ENCODE measurements around the gene KLF2. TPM values are rescaled to one million over a fixed set of nuclear protein-coding genes. Genes with fewer than 3 reads are reported as not detected.

Gene KLF2
- total and polyA plus RNA-seq, 2 donors (not counting 1 experiment from before 2014, with no cell fraction given) = 6.7 to 19.2 TPM

DNA sequence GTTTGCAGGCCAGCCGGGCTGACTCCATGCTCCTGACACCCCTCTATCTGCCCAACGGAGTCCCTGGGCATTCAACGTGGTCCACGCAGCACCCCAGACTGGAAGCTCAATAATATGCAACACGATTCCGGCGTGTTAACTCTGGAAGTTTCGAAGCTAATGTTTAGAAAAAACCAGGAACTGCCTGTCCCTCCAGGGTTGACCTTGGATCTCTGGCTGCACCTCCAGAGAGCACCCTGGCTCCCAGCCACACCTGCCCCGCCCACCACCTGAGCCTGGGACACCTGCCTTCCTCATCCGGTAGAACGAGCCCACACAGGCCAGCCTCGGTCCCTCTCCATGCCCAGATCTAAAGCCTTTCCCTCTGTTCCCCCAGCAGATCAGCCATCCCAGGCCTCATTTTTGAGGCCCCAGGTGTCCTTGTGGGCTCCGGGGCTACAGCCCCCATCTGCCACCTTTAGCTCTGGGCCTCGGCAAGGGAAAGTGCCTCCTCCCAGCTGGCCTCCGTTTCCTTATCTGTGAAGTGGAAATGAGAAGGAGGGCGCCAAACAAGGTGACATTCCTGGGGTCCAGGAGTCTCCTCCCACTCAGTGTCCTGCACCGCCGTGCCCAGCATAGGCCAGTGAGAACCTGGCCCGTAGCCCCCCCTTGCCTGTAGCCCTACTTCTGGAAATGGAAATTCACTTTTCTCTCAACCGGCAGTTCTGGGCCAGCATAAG, 38.7 kb downstream of the KLF2 start:
- TF ChIP-seq, protein P1, sequence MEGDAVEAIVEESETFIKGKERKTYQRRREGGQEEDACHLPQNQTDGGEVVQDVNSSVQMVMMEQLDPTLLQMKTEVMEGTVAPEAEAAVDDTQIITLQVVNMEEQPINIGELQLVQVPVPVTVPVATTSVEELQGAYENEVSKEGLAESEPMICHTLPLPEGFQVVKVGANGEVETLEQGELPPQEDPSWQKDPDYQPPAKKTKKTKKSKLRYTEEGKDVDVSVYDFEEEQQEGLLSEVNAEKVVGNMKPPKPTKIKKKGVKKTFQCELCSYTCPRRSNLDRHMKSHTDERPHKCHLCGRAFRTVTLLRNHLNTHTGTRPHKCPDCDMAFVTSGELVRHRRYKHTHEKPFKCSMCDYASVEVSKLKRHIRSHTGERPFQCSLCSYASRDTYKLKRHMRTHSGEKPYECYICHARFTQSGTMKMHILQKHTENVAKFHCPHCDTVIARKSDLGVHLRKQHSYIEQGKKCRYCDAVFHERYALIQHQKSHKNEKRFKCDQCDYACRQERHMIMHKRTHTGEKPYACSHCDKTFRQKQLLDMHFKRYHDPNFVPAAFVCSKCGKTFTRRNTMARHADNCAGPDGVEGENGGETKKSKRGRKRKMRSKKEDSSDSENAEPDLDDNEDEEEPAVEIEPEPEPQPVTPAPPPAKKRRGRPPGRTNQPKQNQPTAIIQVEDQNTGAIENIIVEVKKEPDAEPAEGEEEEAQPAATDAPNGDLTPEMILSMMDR (conservative IDR thresholded peaks at IDR 0.05 in 1 of 2, IDR thresholded peaks at IDR 0.05 in 1 of 2; ENCODE audit: low read depth in 1 of 2, low read length in 2 of 2) = no peak
- no peak for TF ChIP-seq EZH2 (IDR thresholded peaks at IDR 0.05; ENCODE audit: low read length, missing control alignments)
- DNase-seq (ENCODE audit: low read depth in 2 of 2) = no peak
- H3K4me3 ChIP-seq (replicated peaks in 1 of 4; ENCODE audit: control extremely low read depth in 1 of 4, insufficient read depth in 1 of 4, low read depth in 3 of 4, low read length in 4 of 4) = no peak overlapping the region
- H3K4me2 ChIP-seq (ENCODE audit: extremely low read depth, insufficient read depth, low read length) = no peak overlapping the region
- H3K36me3 ChIP-seq (ENCODE audit: control insufficient read depth, insufficient read depth, low read length) = peaks cover 1% of the 10 kb centered on the region
- H4K20me1 ChIP-seq (ENCODE audit: control insufficient read depth, extremely low read depth, insufficient read depth, low read length) = no peaks in the 10 kb centered on the region
- no peak overlapping the region for H3K9ac ChIP-seq (ENCODE audit: insufficient read depth, low read length)
- no peaks in the 10 kb centered on the region for H3K9me3 ChIP-seq (ENCODE audit: control insufficient read depth, insufficient read depth, low read depth, low read length)
- no peak overlapping the region for H3K27ac ChIP-seq (ENCODE audit: insufficient read depth, low read length)
- no peak overlapping the region for H2AFZ ChIP-seq (ENCODE audit: low read length)
- H3K79me2 ChIP-seq (ENCODE audit: control insufficient read depth, insufficient read depth, low read length) = no peaks in the 10 kb centered on the region
- no peaks in the 10 kb centered on the region for H3K27me3 ChIP-seq (ENCODE audit: control insufficient read depth, insufficient read depth, low read length)
- H3K4me1 ChIP-seq (ENCODE audit: control insufficient read depth, extremely low read depth, insufficient read depth, low read length) = no peaks in the 10 kb centered on the region

DNA sequence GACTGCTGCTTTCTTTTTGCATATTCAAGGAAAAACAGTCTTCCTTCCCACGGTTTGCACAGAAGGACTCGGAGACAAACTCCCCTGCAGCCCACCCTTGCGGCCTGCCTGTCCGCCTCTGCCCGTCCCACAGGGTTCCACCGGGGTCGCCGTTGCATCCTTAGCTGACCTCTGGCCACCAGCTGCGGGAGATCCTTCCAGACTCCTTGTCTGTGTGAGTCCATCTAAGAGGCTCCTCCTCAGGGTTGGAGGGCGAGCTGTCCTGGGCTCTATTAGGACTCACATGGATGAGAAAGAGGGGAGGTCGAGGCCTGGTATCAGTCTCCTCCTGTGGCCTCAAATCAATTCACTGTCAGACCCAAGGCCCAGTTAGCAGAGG, 39.2 kb downstream of the KLF2 start:
- Histone ChIP-seq H3K9me3 (ENCODE audit: control insufficient read depth, insufficient read depth, low read depth, low read length) (no peaks in the 10 kb centered on the region), H3K9ac (ENCODE audit: insufficient read depth, low read length) (no peak overlapping the region), H3K4me2 (ENCODE audit: extremely low read depth, insufficient read depth, low read length) (no peak overlapping the region), H3K4me1 (ENCODE audit: control insufficient read depth, extremely low read depth, insufficient read depth, low read length) (no peaks in the 10 kb centered on the region), H3K4me3 (replicated peaks in 1 of 4; ENCODE audit: control extremely low read depth in 1 of 4, insufficient read depth in 1 of 4, low read depth in 3 of 4, low read length in 4 of 4) (no peak overlapping the region), H3K27me3 (ENCODE audit: control insufficient read depth, insufficient read depth, low read length) (no peaks in the 10 kb centered on the region), H3K27ac (ENCODE audit: insufficient read depth, low read length) (no peak overlapping the region), H2AFZ (ENCODE audit: low read length) (no peak overlapping the region), H3K79me2 (ENCODE audit: control insufficient read depth, insufficient read depth, low read length) (no peaks in the 10 kb centered on the region), H4K20me1 (ENCODE audit: control insufficient read depth, extremely low read depth, insufficient read depth, low read length) (no peaks in the 10 kb centered on the region), H3K36me3 (ENCODE audit: control insufficient read depth, insufficient read depth, low read length) (peaks cover 1% of the 10 kb centered on the region)
- TF ChIP-seq, protein P1 (conservative IDR thresholded peaks at IDR 0.05 in 1 of 2, IDR thresholded peaks at IDR 0.05 in 1 of 2; ENCODE audit: low read depth in 1 of 2, low read length in 2 of 2) = no peak
- no peak for TF ChIP-seq EZH2 (IDR thresholded peaks at IDR 0.05; ENCODE audit: low read length, missing control alignments)
- DNase-seq (ENCODE audit: low read depth in 2 of 2) = no peak

DNA sequence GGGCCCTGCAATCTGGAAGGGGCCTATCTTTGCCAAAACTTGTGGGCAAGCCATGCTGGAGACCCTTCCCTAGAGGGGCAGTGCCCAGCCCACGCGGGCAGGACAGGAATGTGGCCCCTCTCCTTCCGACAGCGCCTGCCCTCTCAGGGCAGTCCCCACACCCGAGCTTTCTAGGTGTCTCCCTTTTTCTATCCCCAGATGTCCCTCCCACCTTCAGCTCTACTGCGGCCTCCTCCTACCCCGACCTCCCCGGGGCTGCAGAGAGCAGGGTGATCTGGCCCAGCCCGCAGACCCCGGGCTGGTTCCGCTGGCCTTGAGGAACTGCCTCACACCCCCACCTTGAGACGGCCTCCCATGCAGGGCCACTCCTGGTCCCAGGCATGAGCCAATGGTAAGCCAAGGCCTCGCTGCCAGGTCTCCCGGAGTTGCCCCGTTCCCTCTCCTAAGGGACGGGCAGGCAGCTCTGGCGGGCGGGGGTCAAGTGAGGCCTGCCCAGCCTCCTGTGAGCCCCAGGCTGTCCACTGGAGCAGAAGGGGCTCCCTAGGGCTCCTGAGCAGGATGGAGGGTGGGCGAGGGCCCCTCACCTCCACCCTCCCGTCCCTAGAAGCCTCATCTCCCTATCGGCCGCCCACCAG, 39.7 kb downstream of the KLF2 start:
- Histone ChIP-seq H3K36me3 (ENCODE audit: control insufficient read depth, insufficient read depth, low read length) (peaks cover 1% of the 10 kb centered on the region), H3K4me3 (replicated peaks in 1 of 4; ENCODE audit: control extremely low read depth in 1 of 4, insufficient read depth in 1 of 4, low read depth in 3 of 4, low read length in 4 of 4) (no peak overlapping the region), H3K9me3 (ENCODE audit: control insufficient read depth, insufficient read depth, low read depth, low read length) (no peaks in the 10 kb centered on the region), H3K27ac (ENCODE audit: insufficient read depth, low read length) (no peak overlapping the region), H3K4me1 (ENCODE audit: control insufficient read depth, extremely low read depth, insufficient read depth, low read length) (no peaks in the 10 kb centered on the region), H4K20me1 (ENCODE audit: control insufficient read depth, extremely low read depth, insufficient read depth, low read length) (no peaks in the 10 kb centered on the region), H3K4me2 (ENCODE audit: extremely low read depth, insufficient read depth, low read length) (no peak overlapping the region), H3K79me2 (ENCODE audit: control insufficient read depth, insufficient read depth, low read length) (no peaks in the 10 kb centered on the region), H3K27me3 (ENCODE audit: control insufficient read depth, insufficient read depth, low read length) (no peaks in the 10 kb centered on the region), H2AFZ (ENCODE audit: low read length) (no peak overlapping the region), H3K9ac (ENCODE audit: insufficient read depth, low read length) (no peak overlapping the region)
- DNase-seq (ENCODE audit: low read depth in 2 of 2) = no peak
- TF ChIP-seq, protein P1 (conservative IDR thresholded peaks at IDR 0.05 in 1 of 2, IDR thresholded peaks at IDR 0.05 in 1 of 2; ENCODE audit: low read depth in 1 of 2, low read length in 2 of 2) = no peak
- no peak for TF ChIP-seq EZH2 (IDR thresholded peaks at IDR 0.05; ENCODE audit: low read length, missing control alignments)

Data from fibroblast of lung (primary cell).